ENCODE data around the gene SLC45A1. TPM values are rescaled to one million over a fixed set of nuclear protein-coding genes. Genes with fewer than 3 reads are reported as not detected.

Gene SLC45A1
- total and polyA plus RNA-seq, 9 of the 15 experiments (the other 6 are each of a cell fraction or from before 2014, with no cell fraction given): not detected

DNA sequence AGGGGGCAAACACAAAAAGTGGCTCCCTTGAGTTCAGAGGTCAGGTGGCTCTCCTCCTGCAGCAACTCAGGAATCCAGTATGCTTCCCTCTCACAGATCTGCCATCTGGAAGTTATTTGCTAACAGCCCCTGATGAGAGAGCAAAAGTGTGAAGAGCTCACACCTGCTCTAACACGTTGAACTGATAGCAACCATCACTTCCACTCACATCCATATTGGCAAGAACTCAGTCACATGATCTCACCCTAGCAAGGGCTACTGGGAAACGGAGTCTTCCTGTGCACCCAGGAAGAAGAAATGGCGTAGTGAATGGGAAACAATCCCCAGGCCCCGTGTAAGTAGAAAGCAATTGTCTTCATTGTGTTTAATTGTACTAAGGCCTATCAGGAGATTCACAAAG is 20.7 kb upstream of the SLC45A1 start (continued):
- TF ChIP-seq ARHGAP35 (IDR thresholded peaks at IDR 0.05; ENCODE audit: partially characterized antibody) (no peak), COPS2 (conservative IDR thresholded peaks at IDR 0.05) (no peak)

DNA sequence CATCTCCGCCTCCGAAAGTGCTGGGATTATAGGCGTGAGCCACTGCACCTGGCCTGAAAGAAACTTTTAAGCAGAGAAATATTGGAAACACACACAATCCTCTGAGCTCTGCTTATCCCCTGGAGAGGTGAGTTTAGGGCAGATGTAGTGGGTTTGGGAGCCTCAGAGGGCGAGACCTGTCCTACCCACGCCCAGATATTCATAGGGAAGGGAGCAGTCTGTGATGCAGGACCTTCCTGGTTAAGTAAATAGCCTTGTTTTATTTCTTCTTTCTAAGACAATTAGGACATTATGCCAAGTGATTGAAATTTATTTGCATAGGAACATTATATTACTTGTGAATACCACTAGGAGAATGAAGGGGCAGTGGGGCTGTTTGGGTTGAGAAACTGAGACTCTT is 18.0 kb upstream of the SLC45A1 start:
- in situ Hi-C loops (cut with MboI): loop anchor here (25.0 kb wide), 1 partner anchor 638 kb away; no protein-coding TSS in a partner anchor
- H3K9ac ChIP-seq (ENCODE audit: insufficient read depth in 1 of 2, low read depth in 2 of 2, low read length in 2 of 2): no peak overlapping the region
- H3K79me2 ChIP-seq (ENCODE audit: control insufficient read depth, insufficient read depth, low read length): no peaks in the 10 kb centered on the region
- no peaks in the 10 kb centered on the region for H3K9me3 ChIP-seq (replicated peaks; ENCODE audit: control insufficient read depth, insufficient read depth, low read depth, low read length)
- ATAC-seq (no peak), FAIRE-seq (no peak), DNase-seq (ENCODE audit: extremely low read depth in 1 of 4, low spot score in 3 of 4) (no peak)
- peaks cover 25 to 37% of the 10 kb centered on the region in 2 experiments for H3K27me3 ChIP-seq (ENCODE audit: control insufficient read depth in 2 of 2, insufficient read depth in 2 of 2, low read length in 2 of 2)
- no peak overlapping the region for H3K27ac ChIP-seq (ENCODE audit: extremely low read depth, low read depth, low read length)
- ChIA-PET CTCF (ENCODE audit: low intra/inter-chr PET ratio) (interaction anchor here (0.8 kb wide), 1 partner anchor 932 kb away, joined by 5 read pairs; no protein-coding TSS in a partner anchor), POLR2A (interaction anchor here (0.8 kb wide), 1 partner anchor 50 kb away, joined by 3 read pairs; no protein-coding TSS in a partner anchor)
- no peaks in the 10 kb centered on the region for H3K4me1 ChIP-seq (replicated peaks in 1 of 2; ENCODE audit: control insufficient read depth in 2 of 2, insufficient read depth in 2 of 2, low read length in 2 of 2)
- no peak overlapping the region for H3K4me2 ChIP-seq (ENCODE audit: insufficient read depth, low read length)
- intact Hi-C loops (cut with micrococcal nuclease): no loop called here
- H4K20me1 ChIP-seq (replicated peaks; ENCODE audit: control insufficient read depth, insufficient read depth, low read length): no peaks in the 10 kb centered on the region
- no peak overlapping the region for H3K4me3 ChIP-seq
- no peaks in the 10 kb centered on the region for H3K9me1 ChIP-seq (ENCODE audit: control insufficient read depth, insufficient read depth, low read length)
- no peak overlapping the region for H2AFZ ChIP-seq (ENCODE audit: low read depth, low read length)
- H3K36me3 ChIP-seq (ENCODE audit: control insufficient read depth, insufficient read depth, low read length): no peaks in the 10 kb centered on the region
- WGBS (ENCODE audit: insufficient coverage, low coverage, missing lambda C conversion rate): 14% methylated on average over 5 of the region's 5 CpGs
- no TSS peak for BruUV-seq (replicated peaks)
- TF ChIP-seq, protein P1, sequence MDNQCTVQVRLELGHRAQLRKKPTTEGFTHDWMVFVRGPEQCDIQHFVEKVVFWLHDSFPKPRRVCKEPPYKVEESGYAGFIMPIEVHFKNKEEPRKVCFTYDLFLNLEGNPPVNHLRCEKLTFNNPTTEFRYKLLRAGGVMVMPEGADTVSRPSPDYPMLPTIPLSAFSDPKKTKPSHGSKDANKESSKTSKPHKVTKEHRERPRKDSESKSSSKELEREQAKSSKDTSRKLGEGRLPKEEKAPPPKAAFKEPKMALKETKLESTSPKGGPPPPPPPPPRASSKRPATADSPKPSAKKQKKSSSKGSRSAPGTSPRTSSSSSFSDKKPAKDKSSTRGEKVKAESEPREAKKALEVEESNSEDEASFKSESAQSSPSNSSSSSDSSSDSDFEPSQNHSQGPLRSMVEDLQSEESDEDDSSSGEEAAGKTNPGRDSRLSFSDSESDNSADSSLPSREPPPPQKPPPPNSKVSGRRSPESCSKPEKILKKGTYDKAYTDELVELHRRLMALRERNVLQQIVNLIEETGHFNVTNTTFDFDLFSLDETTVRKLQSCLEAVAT (IDR thresholded peaks at IDR 0.05): no peak
- no peak for TF ChIP-seq NCOA4 (IDR thresholded peaks at IDR 0.05; ENCODE audit: partially characterized antibody)
- no peak for TF ChIP-seq NCOA2 (IDR thresholded peaks at IDR 0.05; ENCODE audit: partially characterized antibody in 2 of 2)
- no peak for TF ChIP-seq HEY1 (CRISPR knock-in tag; IDR thresholded peaks at IDR 0.05; ENCODE audit: borderline replicate concordance)
- no peak for TF ChIP-seq HIVEP1 (CRISPR knock-in tag; IDR thresholded peaks at IDR 0.05)
- TF ChIP-seq BCLAF1 (IDR thresholded peaks at IDR 0.05; ENCODE audit: borderline replicate concordance in 1 of 2, control insufficient read depth in 1 of 2, low read depth in 2 of 2, low read length in 1 of 2): no peak

Data from K562 (cell line).